ENCODE results near the gene TBC1D1. TPM values are rescaled to one million over a fixed set of nuclear protein-coding genes. Genes with fewer than 3 reads are reported as not detected.

Gene TBC1D1, protein sequence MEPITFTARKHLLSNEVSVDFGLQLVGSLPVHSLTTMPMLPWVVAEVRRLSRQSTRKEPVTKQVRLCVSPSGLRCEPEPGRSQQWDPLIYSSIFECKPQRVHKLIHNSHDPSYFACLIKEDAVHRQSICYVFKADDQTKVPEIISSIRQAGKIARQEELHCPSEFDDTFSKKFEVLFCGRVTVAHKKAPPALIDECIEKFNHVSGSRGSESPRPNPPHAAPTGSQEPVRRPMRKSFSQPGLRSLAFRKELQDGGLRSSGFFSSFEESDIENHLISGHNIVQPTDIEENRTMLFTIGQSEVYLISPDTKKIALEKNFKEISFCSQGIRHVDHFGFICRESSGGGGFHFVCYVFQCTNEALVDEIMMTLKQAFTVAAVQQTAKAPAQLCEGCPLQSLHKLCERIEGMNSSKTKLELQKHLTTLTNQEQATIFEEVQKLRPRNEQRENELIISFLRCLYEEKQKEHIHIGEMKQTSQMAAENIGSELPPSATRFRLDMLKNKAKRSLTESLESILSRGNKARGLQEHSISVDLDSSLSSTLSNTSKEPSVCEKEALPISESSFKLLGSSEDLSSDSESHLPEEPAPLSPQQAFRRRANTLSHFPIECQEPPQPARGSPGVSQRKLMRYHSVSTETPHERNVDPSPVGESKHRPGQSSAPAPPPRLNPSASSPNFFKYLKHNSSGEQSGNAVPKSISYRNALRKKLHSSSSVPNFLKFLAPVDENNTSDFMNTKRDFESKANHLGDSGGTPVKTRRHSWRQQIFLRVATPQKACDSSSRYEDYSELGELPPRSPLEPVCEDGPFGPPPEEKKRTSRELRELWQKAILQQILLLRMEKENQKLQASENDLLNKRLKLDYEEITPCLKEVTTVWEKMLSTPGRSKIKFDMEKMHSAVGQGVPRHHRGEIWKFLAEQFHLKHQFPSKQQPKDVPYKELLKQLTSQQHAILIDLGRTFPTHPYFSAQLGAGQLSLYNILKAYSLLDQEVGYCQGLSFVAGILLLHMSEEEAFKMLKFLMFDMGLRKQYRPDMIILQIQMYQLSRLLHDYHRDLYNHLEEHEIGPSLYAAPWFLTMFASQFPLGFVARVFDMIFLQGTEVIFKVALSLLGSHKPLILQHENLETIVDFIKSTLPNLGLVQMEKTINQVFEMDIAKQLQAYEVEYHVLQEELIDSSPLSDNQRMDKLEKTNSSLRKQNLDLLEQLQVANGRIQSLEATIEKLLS (N-terminal part only)
- total RNA-seq: 130 and 214 TPM in 2 replicates
- 100.0 and 147 TPM in 2 replicates for polyA plus RNA-seq

DNA sequence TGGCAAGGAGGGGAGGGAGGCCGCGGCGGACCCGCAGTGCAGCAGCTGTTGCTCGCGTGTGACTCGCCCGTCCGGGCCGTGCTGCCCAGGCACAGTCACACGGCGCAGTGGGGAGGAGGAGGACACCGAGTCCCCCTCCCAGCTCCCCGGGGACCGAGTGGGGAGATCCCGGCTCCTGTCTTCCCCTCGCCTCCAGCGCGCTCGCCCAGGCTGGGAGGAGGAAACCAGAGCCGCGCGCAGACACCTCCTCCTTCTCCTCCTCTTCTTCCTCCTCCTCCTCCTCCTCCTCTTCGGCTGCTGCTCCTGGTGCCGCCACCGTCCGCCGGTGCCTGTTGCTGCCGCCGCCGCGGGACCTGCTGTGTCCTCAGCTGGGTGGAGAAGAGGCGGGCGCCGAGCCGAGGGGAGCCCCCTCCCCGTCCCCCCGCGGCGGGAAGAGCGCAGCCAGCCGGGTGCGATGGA, at the start of gene TBC1D1:
TBC1D1 (plus strand) TSS at position 284 of the 459 bp plus-strand sequence. CDS start 11,012 bp downstream, outside the sequence.
- Histone ChIP-seq H3K9me3 (ENCODE audit: low read depth) (no peaks in the 10 kb centered on the region), H3K27ac (no peak within 1 kb of the TSS), H3K4me3 (peak within 1 kb of the TSS; percentile 72), H3K27me3 (peaks cover 82% of the 10 kb centered on the region), H3K4me1 (ENCODE audit: low read depth) (peaks cover 2% of the 10 kb centered on the region), H3K36me3 (no peaks in the 10 kb centered on the region)
- peak; percentile 15 to 33 for DNase-seq (ENCODE audit: low read depth in 1 of 2, low spot score in 1 of 2)
- TF ChIP-seq, protein P1, sequence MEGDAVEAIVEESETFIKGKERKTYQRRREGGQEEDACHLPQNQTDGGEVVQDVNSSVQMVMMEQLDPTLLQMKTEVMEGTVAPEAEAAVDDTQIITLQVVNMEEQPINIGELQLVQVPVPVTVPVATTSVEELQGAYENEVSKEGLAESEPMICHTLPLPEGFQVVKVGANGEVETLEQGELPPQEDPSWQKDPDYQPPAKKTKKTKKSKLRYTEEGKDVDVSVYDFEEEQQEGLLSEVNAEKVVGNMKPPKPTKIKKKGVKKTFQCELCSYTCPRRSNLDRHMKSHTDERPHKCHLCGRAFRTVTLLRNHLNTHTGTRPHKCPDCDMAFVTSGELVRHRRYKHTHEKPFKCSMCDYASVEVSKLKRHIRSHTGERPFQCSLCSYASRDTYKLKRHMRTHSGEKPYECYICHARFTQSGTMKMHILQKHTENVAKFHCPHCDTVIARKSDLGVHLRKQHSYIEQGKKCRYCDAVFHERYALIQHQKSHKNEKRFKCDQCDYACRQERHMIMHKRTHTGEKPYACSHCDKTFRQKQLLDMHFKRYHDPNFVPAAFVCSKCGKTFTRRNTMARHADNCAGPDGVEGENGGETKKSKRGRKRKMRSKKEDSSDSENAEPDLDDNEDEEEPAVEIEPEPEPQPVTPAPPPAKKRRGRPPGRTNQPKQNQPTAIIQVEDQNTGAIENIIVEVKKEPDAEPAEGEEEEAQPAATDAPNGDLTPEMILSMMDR (IDR thresholded peaks at IDR 0.05; ENCODE audit: low read depth, low read length): no peak

DNA sequence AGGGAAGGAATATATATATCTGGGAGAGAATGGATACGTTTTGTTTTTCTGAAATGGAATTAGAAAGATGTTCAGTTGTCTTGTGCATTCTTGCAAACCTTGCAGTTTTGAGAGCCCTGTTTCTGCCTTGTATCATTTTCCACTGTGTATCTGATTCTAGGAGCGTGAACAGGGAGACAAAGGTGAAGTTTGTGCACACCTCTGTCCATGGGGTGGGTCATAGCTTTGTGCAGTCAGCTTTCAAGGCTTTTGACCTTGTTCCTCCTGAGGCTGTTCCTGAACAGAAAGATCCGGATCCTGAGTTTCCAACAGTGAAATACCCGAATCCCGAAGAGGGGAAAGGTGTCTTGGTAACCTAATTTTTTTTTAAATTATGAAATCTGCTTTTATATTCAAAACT, 46.7 kb upstream of the TBC1D1 start:
- peaks cover 47% of the 10 kb centered on the region for H3K36me3 ChIP-seq
- no peaks in the 10 kb centered on the region for H3K9me3 ChIP-seq (ENCODE audit: low read depth)
- no peak overlapping the region for H3K27ac ChIP-seq
- DNase-seq (ENCODE audit: low read depth in 1 of 2, low spot score in 1 of 2): no peak
- no peaks in the 10 kb centered on the region for H3K27me3 ChIP-seq
- TF ChIP-seq, protein P1 (IDR thresholded peaks at IDR 0.05; ENCODE audit: low read depth, low read length): no peak
- H3K4me3 ChIP-seq: no peak overlapping the region
- no peaks in the 10 kb centered on the region for H3K4me1 ChIP-seq (ENCODE audit: low read depth)

DNA sequence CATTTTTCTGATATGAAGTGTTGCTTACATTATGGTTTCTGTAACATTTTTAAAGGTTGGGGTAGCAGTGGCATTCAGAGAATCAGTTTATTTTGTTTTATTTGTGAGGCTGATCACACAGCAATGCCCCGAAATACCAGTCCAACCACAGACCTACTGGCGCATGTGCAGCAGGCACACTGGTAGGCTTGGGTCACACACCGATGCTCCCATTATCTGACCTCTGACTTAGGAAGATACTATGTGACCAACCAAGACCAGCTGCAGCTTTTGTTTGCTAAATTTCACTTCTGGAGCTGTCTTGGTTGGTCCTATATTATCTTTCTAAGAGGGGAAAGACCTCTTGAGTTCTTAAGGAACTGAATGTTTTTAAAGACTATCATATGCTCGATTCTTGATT, 45.7 kb upstream of the TBC1D1 start:
- peaks cover 38% of the 10 kb centered on the region for H3K36me3 ChIP-seq
- TF ChIP-seq, protein P1 (IDR thresholded peaks at IDR 0.05; ENCODE audit: low read depth, low read length): no peak

DNA sequence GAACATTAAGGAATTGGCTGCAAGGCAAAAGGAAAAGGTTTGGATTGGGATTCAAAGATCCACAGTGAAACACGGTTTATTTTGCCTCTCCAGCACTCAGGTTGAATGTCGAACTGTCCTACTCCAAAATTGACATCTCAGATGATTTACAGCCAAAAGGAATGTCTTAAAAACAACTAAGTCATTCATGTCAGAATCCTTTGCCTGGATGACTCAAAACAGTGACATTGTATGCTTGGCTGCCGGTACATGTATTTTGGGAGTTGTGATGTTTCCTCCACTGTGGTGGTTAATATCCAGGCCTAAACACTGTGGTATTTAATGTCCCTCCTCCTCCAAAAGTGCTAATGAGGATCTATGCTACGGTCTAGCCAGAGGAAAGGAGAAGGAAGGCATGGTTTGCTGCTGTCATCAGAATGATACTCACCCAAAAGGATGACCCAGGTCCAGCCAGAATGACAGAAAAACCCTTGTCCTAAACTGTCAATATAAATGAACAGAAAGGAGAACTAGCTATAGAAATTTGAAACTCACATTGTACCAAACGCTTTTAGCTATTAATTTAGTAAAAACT, 43.5 kb upstream of the TBC1D1 start:
- no peak for DNase-seq (ENCODE audit: low read depth in 1 of 2, low spot score in 1 of 2)
- Histone ChIP-seq H3K4me1 (ENCODE audit: low read depth) (no peaks in the 10 kb centered on the region), H3K4me3 (no peak overlapping the region), H3K27me3 (no peaks in the 10 kb centered on the region), H3K9me3 (ENCODE audit: low read depth) (no peaks in the 10 kb centered on the region), H3K36me3 (peaks cover 29% of the 10 kb centered on the region), H3K27ac (peak overlapping the region; percentile 6)
- TF ChIP-seq, protein P1 (IDR thresholded peaks at IDR 0.05; ENCODE audit: low read depth, low read length): no peak

More for the DNA sequence above, 45.7 kb upstream of the TBC1D1 start:
- H3K27me3 ChIP-seq: no peaks in the 10 kb centered on the region
- no peak overlapping the region for H3K27ac ChIP-seq
- no peaks in the 10 kb centered on the region for H3K4me1 ChIP-seq (ENCODE audit: low read depth)
- DNase-seq (ENCODE audit: low read depth in 1 of 2, low spot score in 1 of 2): no peak
- no peaks in the 10 kb centered on the region for H3K9me3 ChIP-seq (ENCODE audit: low read depth)
- H3K4me3 ChIP-seq: no peak overlapping the region

DNA sequence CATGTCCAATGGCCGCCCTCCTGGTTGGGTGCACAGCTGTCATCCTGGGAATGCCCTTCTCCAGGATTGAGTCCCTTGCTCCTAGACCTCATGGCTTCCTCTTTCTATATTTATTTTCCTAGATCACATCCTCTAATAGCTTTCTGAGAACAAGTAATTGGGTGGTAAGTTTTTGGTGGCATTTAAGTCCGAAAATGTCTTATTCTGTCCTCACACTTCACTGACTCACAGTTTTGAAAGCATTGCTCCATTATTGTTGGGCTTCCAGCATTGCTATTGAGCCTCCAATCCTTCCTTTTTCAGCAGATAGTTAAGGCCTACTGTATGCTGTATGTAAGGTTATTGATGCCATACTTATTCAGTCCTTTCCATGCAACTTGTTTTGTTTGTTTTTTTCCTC, 38.5 kb upstream of the TBC1D1 start:
- H3K27me3 ChIP-seq: no peaks in the 10 kb centered on the region
- no peak overlapping the region for H3K27ac ChIP-seq
- H3K4me1 ChIP-seq (ENCODE audit: low read depth): no peaks in the 10 kb centered on the region
- TF ChIP-seq, protein P1 (IDR thresholded peaks at IDR 0.05; ENCODE audit: low read depth, low read length): no peak
- no peaks in the 10 kb centered on the region for H3K9me3 ChIP-seq (ENCODE audit: low read depth)
- peaks cover 21% of the 10 kb centered on the region for H3K36me3 ChIP-seq
- DNase-seq (ENCODE audit: low read depth in 1 of 2, low spot score in 1 of 2): no peak
- H3K4me3 ChIP-seq: no peak overlapping the region

Measured in cardiac muscle cell (in vitro differentiated cells and primary cell).